HG02973 (cell line): Measurements from ENCODE around the gene CSH2.
"Not testable (repeated sequence)": the region's sequence is repeated elsewhere in the genome, so short reads cannot be mapped to it uniquely, and the experiment has no call there.

Source experiments
- ATAC-seq: cut with Tn5 transposase; IDR thresholded peaks from one replicate; pipeline ENCODE4 v1.9.1; 2021; ENCODE audit warnings: moderate library complexity; ENCODE audit not compliant: unreplicated experiment

Gene CSH2

DNA sequence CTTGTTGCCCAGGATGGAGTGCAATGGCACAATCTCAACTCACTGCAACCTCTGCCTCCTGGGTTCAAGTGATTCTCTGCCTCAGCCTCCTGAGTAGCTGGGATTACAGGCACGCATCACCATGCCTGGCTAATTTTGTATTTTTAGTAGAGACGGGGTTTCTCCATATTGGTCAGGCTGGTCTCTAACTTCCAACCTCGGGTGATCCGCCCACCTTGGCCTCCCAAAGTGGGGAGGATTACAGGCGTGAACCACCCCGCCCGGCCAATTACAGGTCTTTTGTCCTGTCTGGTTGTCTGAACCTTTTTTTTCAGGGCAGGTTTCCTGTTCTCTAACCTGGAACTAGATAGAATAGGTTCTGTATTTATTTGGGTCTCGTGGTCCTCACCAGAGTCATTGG is 17.1 kb downstream of the CSH2 start:
- not testable (repeated sequence) for ATAC-seq

DNA sequence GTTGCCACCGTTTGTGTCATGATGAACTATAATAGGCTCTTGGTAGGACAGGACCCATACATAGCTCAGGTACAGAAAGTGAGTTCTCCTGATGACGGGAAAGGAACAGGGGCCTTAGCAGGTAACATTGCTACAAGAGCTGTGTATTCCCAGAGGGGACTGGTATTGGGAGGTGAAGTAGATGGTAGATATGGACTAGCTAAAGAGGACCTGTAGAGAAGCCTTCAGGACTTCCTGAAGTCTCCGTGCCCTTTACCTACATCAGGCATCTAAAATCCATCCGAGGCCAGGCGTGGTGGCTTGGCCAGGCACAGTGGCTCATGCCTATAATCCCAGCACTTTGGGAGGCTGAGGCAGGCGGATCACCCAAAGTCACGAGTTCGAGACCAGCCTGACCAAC is 18.3 kb downstream of the CSH2 start:
- no peak for ATAC-seq

DNA sequence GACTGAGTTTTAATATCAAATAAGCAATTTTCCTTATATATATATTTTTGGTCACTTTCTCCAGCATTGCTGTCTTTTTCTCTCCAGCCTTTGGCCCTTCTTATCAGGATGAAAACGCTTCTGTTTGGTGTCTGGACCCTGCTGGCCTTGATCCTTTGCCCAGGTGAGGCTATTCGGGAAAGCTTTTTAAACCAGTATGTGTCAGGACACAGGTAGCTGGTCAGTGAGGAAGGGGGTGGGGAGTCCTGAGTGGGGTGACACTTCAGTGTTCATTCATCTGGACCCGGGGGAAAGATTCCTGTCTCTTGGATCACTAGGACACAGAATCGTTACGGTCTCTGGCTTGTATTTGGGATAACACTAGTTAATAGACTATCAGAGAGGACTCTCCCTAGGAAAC is 18.8 kb downstream of the CSH2 start:
- no peak for ATAC-seq

DNA sequence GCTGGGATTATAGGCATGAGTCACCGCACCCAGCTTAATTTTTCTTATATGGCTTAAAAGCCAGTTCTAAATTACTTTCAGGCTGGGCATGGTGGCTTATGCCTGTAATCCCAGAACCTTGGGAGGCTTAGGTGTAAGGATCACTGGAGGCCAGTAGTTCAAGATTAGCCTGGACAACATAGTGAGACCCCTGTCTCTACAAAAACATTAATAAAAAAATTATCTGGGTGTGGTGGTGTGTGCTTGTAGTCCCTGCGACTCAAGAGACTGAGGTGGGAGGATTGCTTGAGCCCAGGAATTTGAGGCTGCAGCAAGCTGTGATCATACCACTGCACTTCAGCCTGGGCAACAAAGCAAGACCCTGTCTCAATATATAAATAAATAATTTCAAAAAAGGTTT is 20.2 kb downstream of the CSH2 start:
- ATAC-seq: no peak

DNA sequence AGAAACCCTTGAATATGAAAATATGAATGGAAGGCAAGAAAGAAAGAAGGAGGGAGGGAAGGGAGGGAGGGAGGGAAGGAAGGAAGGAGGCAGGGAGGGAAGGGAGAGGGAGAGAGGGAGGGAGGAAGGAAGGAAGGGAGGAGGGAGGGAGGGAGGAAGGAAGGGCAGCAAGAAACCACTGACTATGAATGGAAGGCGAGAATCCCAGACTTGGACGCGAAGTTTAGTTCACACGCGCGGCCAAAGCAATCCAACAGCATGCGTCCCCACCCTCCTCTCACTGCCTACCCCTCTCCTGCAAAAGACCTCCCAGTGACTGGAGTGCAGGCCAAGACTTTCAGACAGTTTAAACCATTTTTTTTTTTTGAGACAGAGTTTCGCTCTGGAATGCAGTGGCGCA is 23.1 kb downstream of the CSH2 start:
- ATAC-seq: no peak

DNA sequence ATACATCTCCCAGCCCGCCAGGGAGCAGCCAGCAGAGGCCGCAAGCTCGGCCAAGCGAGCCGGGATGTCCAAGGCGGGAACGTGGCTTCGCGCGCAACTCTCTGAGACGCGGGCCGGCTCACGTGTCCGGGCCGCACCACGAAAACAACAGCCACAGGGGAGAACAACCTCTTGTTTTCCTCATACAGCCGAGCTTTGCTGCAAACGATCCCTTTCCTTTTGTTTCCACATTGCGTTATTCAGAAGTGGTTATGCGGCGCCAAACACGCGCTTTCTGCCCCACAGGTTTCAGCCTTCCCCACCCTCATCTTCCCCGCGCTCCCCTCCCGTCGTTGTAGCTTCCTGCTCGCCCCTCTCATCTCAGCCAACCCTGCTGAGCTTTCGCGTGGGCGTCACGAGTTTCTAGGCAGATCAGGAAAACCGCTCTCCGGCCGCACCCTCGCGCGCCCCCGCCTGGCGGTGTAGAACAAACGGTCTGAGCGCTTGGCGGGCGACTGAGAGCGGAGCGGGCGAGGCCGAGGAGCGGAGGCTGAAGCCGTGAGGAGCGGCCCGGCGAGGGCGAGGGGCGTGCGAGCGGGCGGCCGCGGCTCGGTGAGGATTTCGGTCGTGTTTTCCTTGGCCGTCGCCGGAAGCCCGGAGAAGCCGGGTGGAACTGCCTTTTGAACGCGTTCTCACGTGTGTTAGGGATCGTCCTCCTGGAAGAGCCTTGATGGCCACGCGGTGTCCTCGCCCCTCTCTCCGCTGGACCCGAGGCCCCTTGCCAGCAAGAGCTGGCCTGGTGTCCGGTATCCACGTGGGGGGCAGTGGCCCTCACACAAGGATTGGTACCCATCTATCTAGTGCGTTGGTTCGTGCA is 24.4 kb downstream of the CSH2 start:
- peak; percentile 71 for ATAC-seq

DNA sequence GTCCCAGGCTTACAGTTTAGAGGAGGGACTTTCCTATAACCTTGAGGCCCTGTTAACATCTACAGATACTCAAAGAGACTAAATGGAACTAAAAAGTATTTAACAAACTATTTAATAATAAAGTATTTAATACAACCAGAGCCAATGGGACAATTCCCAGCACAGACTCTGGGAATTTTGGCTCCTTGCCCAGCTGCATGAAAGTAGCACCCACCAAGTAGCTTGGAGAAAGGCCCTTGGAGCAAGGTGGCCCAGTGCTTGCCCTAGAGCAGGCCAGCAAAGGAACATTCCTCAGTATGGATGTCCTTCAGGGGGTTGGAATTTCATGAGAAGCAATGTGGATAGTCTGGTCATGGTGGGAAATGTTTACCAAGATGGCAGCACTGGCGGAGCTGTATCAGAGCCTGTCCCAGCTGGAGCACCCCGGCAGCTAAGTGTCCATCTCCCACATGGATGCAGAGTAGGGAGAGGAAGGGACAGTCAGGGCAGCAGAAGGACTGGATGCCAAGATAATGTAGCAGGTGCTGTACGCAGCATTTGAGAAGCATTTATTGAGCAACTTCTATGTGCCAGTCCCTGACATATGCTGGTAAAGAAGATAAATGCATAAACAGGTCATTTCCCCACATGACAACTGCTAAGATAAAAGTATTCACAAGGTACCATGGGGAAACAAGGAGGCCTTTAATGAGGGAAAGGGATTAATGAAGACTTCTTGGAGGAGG is 25.8 kb downstream of the CSH2 start:
- no peak for ATAC-seq

DNA sequence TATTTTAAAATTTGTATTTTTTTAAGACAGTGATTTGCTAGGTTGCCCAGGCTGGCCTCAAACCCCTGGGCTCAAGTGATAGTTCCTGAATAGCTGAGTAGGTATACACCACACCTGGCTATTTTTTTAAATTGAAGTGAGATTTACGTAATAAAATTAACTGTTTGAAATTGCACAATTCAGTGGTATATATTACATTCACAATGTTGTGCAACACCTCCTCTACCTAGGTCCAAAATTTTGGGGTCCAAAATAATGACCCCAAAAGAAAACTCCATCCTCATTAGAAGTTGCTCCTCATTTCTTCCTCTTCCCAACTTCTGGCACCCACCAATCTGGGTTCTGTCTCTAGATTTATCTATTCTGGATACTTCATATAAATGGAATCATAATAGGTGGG is 28.0 kb downstream of the CSH2 start:
- ATAC-seq: no peak

DNA sequence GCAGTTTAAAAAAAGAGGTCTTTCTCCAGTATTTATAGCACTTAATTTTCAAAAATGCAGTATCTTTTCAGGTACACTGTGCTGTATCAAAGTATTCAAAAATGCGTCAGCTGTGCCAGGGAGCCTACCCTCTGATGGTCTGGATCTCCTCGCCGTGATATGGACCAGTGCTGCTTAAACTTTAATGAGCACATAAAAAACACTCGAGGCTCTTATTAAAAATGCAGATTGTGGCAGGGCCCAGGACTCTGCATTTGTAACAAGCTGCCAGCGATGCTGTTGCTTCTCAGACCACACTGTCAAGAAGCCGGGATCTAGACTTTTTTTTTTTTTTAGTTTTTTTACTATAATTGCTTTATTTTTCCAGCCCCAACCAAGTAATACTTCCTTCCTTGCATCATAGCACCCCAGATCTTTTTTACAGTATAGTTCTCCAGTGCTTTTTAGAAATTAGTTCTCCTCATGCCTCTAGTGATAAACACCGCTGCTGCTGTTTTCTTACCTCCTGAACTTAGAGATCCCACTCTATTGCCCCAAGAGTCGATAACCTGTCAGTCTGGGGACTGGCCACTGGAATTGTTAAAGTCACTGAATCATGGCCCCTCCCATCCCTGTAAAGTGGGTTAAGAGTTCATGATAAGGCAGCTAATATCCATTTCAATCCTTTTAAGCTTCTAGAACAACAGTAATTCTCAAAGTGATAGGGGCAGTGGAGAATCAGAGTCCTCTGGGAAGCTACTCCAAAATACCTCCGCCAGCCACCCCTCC is 29.4 kb downstream of the CSH2 start:
- ATAC-seq: no peak

DNA sequence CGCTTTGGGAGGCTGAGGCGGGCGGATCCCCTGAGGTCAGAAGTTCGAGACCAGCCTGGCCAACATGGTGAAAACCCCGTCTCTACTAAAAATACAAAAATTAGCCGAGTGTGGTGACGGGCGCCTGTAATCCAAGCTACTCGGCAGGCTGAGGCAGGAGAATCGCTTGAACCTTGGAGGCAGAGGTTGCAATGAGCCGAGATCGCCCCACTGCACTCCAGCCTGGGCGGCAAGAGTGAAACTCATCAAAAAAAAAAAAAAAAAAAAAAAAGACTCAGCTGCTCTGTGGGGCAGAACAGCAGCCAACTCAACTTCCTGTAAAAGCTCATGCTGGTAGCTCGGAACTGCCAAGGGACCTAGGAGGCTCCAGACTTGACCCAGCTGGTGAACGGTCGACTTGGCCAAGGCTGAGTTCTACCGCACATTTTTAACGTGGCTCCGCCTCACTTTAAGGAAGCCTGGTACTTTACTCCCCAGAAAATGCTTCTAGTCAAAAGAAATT is 30.0 kb downstream of the CSH2 start:
- peak; percentile 20 for ATAC-seq

DNA sequence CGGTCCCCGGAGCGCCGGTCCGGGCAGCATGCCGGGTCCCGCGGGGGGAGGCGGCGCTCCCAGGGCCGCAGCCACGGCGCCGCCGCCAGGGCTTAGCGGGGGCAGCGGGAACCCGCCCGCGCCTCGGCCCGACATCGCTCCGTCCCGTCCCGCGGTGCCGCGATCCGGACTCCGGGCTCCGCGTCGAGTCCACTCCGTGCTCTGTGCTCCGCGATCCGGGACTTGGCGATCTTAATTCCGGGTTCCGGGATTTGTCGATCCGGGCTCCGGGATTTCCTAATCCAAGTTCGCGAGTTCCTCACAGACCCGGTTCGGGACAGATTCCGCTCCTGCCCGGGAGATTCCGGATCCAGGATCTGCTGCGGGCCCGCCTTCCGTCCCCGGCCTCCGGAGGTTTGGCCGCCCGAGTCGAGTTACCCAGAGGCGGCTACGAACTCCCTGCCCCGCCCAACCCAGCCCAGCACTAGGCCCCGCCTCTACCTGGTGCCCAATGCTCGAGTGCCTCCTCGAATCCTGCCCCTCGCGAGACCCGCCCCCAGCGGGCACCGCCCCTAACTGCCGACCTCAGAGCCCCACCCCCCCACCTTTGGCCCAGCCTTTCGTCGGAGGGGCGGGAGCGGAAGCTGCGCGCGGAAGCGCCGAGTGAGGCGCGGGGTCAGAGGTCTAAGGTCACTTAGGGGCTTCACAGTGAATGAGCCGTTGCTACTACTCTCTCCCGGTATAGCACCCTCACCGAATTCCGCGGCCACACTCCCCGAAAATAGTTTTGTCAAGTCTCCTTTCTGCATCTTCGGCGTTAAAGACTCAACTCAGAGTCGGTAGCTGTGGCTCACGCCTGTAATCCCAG is 30.7 kb downstream of the CSH2 start, which contains the start of gene SMARCD2:
SMARCD2 (minus strand) TSS at position 146 of the 847 bp plus-strand sequence; CDS start at position 135, 11 bp downstream.
- peak; percentile 72 for ATAC-seq

DNA sequence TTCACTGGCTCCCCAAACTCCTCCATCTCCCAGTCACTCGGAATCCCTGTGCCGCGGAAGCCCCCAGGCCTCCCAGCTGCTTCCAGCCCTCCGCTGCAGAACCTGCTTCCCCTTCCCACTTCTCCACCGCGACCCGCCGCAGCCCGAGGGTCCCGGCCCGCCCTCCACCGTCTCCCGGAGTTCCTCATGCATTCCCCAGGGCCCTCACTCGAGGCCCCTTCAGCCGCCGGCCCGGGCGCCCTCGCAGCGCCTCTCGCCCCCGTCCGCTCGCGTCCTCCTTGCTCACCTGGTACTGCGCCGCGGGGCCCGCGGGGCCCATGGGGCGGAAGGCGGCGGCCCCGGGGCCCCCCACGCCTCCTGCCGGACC is 31.3 kb downstream of the CSH2 start:
- ATAC-seq: peak; percentile 35

DNA sequence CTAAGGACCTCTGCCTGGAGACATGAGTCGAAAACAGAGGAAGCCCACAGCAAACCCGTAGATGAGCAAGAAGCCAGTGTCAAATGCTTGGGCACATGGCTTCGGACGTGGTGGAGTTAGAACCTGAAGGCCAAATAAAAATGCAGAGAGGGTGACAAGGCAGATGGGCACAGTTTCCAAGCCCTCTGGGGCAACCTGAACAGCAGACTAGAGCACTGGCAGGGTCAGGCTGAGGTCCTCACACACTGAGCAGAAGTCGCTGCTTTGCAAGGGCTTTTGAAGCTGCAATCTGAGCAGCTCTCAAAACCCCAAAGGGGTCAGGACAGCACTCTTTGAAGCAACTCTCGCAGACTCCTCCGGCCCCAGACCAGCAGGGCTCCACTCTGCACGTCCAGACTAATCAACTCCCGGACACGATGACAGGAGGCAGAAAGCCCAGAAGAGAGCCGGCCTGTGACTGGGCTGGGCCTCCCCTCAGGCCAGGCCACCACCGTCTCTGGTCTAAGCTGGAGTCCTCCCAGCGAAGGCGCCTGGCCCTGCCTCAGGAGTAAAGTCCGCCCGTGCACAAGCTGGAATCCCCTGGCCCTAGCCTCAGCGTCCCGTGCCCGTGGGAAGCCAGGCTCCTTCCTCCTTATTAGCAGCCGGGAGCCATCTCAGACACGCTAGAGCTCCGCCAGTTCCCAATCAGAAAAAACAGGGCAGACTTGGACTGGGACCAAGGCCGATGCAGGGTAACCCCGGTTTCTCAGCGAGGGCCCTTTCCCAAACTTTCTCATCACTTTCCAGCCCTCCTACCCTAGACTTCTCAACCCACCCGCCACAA is 31.9 kb downstream of the CSH2 start:
- no peak for ATAC-seq

DNA sequence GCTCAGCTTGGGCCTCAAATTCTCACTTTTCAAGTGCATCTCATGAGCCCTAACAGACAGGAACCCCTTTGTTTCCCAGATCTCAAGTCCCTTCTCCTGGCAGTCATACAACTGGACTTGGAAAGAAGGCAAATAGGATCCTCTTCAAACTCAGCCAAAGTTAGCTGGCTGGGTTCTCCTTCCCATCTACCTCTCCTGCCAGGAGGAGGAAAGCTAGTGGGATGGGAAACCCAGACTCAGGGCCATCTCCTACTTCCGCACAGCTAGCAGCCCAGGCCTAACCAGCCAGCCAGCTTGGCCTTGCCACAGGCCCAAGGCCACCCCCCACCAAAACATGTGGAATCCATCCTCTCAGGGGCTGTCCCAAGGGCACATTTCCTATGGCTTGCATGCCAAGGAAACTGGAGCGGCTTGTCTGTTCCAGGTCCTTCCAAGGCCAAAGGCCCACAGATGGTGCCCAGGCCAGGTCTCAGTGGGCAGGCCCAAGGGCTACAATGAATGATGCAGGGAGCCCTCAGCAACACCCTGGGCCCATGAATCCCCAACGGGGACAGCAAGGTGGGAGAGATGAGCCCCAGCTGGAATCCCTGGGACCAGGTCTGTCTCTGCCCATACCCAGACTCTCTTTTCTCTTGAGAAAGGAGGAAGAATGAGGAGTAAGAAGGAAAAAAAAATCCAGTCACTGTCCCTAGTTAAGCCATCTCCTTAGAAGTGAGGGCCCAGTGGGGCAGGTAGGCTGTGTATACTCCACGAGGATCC is 32.7 kb downstream of the CSH2 start:
- ATAC-seq: no peak

DNA sequence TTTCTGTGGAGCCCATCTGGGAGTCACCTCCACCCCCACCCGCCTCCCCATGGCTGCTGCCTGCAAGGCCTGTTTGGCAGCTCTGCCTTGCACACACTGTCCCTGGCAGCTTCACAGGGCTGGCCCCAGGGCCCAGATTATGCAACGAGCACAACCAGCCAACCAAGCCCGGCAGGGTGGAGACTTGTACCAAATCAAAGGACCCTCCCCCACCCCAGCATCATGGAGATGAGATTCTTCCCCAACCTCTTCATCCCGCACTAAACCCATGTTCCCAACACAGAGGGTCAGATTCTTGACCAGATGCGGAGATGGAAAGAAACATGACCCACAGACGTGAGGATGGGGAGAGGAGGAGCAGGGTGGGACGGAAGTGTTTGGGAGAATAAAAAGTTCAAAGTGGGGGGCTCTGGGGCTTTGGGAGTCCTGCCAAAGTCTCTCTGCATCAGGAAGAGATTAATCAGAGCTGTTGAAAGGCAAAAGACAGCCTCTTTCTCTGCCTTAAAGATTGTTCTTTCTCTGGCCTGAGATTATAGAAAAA is 34.8 kb downstream of the CSH2 start:
- no peak for ATAC-seq

DNA sequence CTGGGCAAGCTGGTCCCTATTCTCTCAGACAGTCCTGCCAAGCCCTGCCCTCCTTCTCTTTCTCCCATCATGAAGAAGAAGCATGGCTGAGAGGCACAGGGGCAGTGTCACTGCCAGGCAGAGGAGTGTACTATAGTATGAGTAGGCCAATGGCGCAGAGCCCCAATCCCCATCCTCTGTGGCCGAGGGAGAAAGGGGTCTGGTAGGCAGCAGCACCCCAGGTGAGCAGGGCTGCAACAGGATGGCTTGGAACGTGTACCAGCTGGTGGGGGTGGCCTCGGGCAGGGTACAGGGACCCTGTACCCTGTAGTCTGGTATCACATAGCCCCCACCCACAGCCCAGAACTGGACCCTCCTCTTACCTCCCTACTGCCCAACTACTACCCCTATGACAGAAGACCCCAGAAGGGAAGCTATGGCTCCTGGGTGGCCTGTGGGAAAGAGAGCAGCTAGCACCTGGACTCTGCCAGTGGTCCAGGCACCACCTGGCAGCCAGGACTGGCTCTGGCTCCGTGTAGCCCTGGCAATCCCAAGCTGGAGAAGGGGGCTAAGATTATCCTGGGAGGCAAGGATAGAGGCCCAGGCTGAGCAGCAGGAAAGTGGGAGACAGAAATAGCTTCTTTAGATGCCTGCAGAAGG is 35.4 kb downstream of the CSH2 start:
- ATAC-seq: no peak

DNA sequence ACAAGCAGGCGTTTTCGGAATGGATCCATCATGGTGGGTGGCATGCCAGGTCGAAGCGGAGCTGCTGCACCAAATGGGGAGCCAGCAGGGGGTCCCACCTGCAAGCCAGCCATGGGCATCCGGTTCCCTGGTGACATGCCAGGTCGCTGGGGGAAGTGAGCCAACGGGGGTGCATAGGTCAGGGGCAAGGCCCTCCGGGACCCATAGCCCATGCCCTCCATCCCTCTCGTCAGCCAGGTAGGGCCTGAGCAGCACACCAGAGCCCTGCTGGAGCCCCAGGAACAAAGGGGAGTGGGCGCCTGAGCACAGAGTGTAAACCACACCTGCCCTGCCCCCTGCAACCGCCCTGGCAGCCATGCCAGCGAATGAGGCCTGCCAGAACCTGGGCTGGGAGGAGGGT is 36.0 kb downstream of the CSH2 start:
- ATAC-seq: no peak

DNA sequence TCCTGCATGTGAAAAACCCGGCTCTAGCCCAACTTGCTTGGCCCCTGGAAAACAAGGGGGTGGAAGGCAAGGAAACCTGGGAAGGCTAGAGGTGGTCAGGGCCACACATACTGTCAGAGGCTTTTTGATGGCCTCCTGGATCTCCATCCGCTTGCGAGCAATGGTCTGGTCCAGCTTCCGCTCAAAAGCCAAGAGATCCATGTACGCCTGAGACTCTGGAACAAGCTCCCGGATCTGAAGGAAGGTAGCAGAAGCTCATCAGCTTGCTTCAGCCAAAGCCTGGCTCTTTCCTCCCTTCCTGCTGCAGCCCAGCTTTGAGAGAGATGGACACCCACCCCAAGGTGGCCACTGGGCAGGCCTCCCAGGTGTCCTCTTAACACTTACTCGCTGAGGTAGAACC is 36.7 kb downstream of the CSH2 start:
- no peak for ATAC-seq
